ENCODE measurements around the gene HMCN2.

DNA sequence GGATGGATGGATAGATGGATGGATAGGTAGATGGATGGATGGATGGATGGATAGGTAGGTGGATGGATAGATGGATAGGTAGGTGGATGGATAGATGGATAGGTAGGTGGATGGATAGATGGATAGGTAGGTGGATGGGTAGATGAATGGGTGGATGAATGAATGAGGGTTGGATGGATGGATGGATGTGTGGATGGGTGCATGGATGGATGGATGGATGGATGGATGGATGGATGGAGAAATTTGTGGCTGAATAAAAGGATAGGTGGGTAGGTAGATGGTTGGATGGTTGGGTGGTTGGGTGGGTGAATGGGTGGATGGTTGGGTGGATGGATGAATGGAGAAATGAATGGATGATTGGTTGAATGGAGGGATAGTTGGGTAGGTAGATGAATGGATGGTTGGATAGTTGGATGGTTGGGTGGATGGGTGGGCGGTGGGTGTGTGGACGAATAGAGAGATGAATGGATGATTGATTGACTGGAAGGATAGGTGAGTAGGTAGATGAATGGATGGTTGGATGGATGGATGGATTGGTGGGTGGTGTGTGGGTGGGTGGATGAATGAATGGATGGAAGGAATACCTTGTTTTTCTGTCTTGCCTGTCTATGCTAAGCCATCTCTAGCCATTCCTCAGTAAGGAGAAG lies 108.2 kb downstream of the HMCN2 start:
- TF ChIP-seq, protein P1, sequence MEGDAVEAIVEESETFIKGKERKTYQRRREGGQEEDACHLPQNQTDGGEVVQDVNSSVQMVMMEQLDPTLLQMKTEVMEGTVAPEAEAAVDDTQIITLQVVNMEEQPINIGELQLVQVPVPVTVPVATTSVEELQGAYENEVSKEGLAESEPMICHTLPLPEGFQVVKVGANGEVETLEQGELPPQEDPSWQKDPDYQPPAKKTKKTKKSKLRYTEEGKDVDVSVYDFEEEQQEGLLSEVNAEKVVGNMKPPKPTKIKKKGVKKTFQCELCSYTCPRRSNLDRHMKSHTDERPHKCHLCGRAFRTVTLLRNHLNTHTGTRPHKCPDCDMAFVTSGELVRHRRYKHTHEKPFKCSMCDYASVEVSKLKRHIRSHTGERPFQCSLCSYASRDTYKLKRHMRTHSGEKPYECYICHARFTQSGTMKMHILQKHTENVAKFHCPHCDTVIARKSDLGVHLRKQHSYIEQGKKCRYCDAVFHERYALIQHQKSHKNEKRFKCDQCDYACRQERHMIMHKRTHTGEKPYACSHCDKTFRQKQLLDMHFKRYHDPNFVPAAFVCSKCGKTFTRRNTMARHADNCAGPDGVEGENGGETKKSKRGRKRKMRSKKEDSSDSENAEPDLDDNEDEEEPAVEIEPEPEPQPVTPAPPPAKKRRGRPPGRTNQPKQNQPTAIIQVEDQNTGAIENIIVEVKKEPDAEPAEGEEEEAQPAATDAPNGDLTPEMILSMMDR (IDR thresholded peaks at IDR 0.05), result no peak
- no peak for TF ChIP-seq POLR2A (IDR thresholded peaks at IDR 0.05)

Data from right lobe of liver (tissue), 4 donors.